Effector memory CD4-positive, alpha-beta T cell (primary cell): ENCODE results near the gene RPE.
A peak's percentile ranks its signal among the peaks of the same experiment; 100 is the strongest.

Experiments used
- DNase-seq, 3 donors: peaks; one replicate each; pipeline ENCODE4 v3.0.0-alpha.2; 2020
- H3K27ac ChIP-seq: 2 replicates; pipeline ENCODE4 v1.7.0; 2013; ENCODE audit warnings: mild to moderate bottlenecking, low read length, moderate library complexity; ENCODE audit not compliant: insufficient read depth, poor library complexity, severe bottlenecking
- H3K27me3 ChIP-seq: replicated peaks from 2 replicates; pipeline ENCODE4 v1.7.0; 2013; ENCODE audit warnings: mild to moderate bottlenecking, low read length; ENCODE audit not compliant: insufficient read depth, control insufficient read depth, poor library complexity, severe bottlenecking
- H3K36me3 ChIP-seq: 2 replicates; pipeline ENCODE4 v1.7.0; 2013; ENCODE audit warnings: mild to moderate bottlenecking, low read length, moderate library complexity; ENCODE audit not compliant: control insufficient read depth, insufficient read depth
- H3K4me1 ChIP-seq: 2 replicates; pipeline ENCODE4 v1.7.0; 2013; ENCODE audit warnings: low read length, mild to moderate bottlenecking; ENCODE audit not compliant: control insufficient read depth, insufficient read depth, poor library complexity, severe bottlenecking
- H3K4me3 ChIP-seq: 2 replicates; pipeline ENCODE4 v1.7.0; 2013; ENCODE audit warnings: low read length, low read depth, mild to moderate bottlenecking; ENCODE audit not compliant: insufficient read depth, poor library complexity, severe bottlenecking
- H3K9me3 ChIP-seq: 2 replicates; pipeline ENCODE4 v1.7.0; 2013; ENCODE audit warnings: mild to moderate bottlenecking, low read length, moderate library complexity; ENCODE audit not compliant: control insufficient read depth
- total RNA-seq, 3 donors: gene quantifications; one replicate each; lab custom pipeline; 2026; lab: John Stamatoyannopoulos, UW

Gene RPE
- 13.5 to 18.4 (median 14.3) reads per million in 3 donors for total RNA-seq

DNA sequence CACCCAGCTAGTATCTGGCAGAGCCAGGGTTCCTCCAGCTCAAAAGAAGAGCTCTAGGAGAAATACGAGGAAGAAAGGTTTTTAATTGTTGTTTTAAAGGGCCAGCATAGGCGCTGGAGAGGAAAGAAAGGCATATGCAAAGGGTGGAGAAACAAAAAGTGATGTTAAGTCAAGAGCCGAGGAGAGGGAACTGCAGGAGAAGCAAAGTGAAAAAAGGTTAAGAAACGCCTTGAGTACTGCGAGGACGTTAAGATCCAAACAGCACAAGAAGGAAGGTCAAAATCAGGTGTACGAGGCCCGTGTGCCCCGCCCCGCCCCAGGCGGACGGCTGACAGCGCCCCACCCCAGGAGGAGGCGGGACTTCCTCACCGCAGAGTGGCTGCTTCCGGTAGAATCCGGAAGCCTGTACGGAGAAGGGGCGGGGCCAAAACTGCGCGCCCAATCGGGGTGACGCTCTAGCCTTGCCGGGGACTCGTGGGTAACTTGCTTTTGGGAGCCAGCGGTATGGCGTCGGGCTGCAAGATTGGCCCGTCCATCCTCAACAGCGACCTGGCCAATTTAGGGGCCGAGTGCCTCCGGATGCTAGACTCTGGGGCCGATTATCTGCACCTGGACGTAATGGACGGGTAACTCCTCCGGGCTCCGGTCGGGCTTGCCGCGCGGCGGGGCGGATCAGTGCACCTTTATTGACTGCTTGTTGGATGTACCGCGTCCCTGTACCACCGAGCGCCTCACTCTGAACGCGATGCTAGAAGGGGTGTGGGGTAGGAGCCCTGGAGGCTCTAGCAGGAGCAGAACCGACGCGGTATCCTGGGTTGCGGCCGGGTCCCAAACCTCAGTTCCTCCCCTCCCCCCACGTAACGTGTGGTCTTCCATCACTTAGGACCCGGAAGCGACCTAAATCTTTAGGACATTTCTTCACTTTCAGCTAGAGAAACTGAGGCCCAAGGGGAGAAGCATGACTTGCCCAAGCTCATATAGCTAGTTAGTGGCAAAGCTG lies at the start of gene RPE:
Gene RPE, plus strand, starts transcription at position 481 of the 1,000 bp plus-strand sequence. Its CDS starts 24 bp downstream, at position 505.
- no peaks in the 10 kb centered on the region for H3K36me3 ChIP-seq
- no peaks in the 10 kb centered on the region for H3K27me3 ChIP-seq
- peaks cover 5% of the 10 kb centered on the region for H3K4me1 ChIP-seq
- DNase-seq: peak; percentile 93 to 95 (median 94)
- H3K4me3 ChIP-seq: peak within 1 kb of the TSS; percentile 71
- H3K9me3 ChIP-seq: no peaks in the 10 kb centered on the region
- peak within 1 kb of the TSS; percentile 56 for H3K27ac ChIP-seq

DNA sequence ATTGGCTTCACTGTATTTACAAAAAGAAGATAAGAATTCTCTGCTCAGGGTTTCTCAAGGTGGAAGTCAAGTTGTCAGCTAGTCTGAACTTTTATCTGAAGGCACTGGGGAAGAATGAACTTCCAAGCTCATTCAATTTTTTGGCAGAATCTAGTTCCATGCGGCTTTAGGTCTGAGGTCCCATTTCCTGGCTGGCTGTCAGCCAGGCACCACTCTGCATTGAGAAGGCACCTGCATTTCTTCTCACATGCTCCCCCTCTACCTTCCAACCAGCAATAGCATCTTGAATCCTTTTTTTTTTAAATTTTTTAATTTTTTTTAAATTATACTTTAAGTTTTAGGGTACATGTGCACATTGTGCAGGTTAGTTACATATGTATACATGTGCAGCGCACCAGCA lies 46.2 kb upstream of the RPE start:
- Histone ChIP-seq H3K4me3 (no peak overlapping the region), H3K9me3 (no peaks in the 10 kb centered on the region)

DNA sequence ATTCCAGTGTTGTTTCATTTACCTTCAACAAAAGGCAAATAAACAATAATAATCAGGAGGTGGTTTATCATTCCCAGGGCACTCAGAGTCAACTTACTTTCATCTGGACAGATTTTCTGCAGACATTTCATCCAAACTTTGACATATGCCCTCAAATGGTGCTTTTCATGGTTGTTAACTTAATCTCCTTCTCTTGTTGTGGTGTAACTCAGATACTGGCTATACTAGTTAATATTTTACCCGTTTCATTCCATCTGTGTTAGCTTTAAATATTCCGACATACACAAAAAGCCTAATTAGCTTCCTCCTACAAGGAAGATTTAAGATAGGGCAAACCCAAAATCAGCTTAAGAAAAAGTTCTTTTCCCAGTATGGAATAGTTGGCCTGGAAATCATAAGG lies 44.4 kb upstream of the RPE start:
- Histone ChIP-seq H3K36me3 (no peaks in the 10 kb centered on the region), H3K4me3 (no peak overlapping the region), H3K9me3 (no peaks in the 10 kb centered on the region), H3K27me3 (no peaks in the 10 kb centered on the region), H3K4me1 (no peaks in the 10 kb centered on the region), H3K27ac (no peak overlapping the region)
- DNase-seq: no peak

More for the DNA sequence above, 46.2 kb upstream of the RPE start:
- no peaks in the 10 kb centered on the region for H3K4me1 ChIP-seq
- H3K27me3 ChIP-seq: no peaks in the 10 kb centered on the region
- no peaks in the 10 kb centered on the region for H3K36me3 ChIP-seq
- DNase-seq: no peak
- no peak overlapping the region for H3K27ac ChIP-seq

DNA sequence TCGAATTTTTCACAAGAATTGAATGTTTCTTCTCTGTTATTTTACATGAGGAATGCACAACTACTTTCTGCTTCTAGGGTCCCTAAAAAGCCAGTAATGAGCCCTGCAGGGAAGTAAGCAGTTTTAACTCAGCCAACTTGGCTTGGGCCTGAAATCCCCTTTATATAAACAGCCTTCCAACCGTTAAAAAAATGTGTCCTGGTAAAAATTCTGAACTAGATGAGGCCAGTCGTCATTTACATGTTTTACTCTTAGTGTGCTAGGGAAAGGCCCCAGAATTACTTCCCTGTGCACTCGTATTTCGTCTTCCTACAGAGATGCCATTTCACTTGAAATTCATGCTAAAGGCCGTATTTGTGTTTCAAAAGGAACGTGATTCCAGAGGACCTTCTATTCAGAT lies 42.4 kb upstream of the RPE start:
- no peak for DNase-seq
- no peak overlapping the region for H3K4me3 ChIP-seq
- H3K27ac ChIP-seq: no peak overlapping the region
- no peaks in the 10 kb centered on the region for H3K36me3 ChIP-seq
- no peaks in the 10 kb centered on the region for H3K27me3 ChIP-seq
- H3K9me3 ChIP-seq: no peaks in the 10 kb centered on the region
- H3K4me1 ChIP-seq: no peaks in the 10 kb centered on the region

DNA sequence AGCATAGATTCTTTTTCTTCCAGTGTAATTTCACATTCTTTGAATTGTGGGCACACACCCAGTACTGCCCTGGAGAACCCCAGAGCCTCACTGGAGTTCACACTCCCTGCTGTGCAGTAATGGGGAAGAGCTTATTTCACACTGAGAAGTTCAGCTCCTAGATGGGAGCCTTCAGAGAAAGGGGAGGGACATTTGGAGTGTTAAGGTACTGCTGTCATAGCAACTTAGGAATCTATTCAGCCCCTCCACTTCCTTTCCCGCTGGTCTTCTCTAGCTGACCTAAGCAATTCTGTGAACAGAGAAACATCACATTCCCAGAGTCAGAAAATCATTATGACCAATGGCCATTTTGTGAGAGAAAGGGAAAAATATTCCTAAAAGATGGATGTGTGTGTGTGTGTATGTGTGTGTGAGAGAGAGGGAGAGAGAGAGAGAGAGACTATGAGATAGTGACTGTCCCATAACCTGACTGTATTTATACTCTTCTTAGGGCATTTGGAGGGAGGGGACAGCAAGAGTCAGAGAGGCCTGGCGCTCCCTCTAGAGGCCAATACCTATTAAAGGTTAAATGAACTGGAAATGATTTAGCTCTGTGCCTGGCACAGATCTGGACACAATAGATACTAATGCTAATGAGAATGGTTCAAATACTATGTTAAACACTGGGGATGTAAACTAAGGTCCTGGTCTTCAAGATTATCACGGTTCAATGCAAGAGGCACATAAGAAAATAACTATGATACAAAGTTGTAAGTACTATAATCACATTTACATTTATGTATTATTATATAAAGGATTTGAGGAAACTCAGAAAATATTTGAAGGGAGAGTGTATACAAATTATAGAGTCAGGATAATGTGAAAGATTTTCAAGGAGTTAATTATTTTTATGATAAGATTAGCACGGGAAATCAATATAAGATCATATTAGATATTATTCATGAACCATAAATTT lies 41.5 kb upstream of the RPE start:
- H3K27me3 ChIP-seq: no peaks in the 10 kb centered on the region
- no peaks in the 10 kb centered on the region for H3K36me3 ChIP-seq
- H3K4me3 ChIP-seq: no peak overlapping the region
- no peaks in the 10 kb centered on the region for H3K9me3 ChIP-seq
- DNase-seq: peak in 1 of 3 donors; percentile 1
- H3K4me1 ChIP-seq: no peaks in the 10 kb centered on the region
- no peak overlapping the region for H3K27ac ChIP-seq

DNA sequence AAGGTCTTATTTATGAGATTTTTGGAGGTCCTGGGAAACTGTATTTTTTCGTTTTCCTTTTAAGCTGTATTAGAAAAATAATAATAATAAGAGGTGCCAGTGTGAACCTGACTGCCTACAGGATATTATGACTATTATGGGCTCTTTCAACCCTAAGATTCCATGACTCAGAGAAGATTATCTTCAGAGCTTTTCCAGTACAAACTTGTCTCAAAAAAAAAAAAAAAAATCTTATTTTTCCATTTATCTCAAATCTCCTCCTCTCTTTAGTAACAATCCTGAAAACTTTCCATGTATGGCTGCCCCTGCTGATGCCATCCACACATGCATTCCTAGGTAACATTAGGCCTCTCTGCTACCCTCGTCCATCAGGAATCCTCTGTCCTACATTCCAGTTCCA lies 36.7 kb upstream of the RPE start:
- H3K27me3 ChIP-seq: no peaks in the 10 kb centered on the region
- DNase-seq: no peak
- H3K4me1 ChIP-seq: no peaks in the 10 kb centered on the region
- no peak overlapping the region for H3K27ac ChIP-seq
- no peak overlapping the region for H3K4me3 ChIP-seq
- H3K9me3 ChIP-seq: no peaks in the 10 kb centered on the region
- no peaks in the 10 kb centered on the region for H3K36me3 ChIP-seq

DNA sequence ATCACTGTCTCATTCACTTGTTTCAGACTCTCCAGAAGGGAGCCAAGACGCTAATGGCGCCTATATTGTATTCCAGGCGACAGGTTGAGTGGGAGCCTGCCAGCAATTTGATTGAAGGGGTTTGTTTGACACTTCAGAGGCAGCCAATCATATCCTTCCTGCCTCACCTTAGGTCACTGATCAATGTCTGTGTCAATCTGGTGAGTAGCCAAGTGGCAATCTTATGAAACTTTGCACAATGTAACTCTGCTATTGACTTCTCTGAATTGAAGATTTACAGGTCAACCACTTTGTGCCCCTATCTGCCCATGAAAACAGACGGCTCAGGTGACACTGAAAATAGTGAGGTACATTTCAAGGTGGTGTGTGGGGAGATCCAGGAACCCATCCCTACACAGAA lies 32.7 kb upstream of the RPE start:
- no peak for DNase-seq
- no peaks in the 10 kb centered on the region for H3K4me1 ChIP-seq
- H3K27ac ChIP-seq: no peak overlapping the region
- no peaks in the 10 kb centered on the region for H3K36me3 ChIP-seq
- H3K4me3 ChIP-seq: no peak overlapping the region
- no peaks in the 10 kb centered on the region for H3K9me3 ChIP-seq
- H3K27me3 ChIP-seq: no peaks in the 10 kb centered on the region

DNA sequence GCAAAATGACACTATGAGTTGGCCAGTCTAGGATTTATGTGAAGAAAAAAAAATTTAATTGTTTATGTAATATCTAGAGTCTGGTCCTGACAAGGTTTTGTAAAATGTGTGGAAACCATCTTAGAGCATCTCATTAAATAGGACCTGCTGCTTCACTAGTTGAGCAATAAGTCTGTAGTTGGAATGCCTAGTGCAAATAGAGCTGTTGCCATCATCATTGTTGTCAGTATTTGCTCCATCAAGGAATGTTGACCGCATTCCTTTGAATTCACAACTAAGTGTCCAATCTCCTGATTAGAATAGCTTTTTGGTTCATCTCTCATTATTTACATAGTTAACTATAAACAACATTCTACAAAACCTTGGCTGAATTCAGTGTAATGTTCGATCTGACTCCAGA lies 32.2 kb upstream of the RPE start:
- Histone ChIP-seq H3K27me3 (no peaks in the 10 kb centered on the region), H3K9me3 (no peaks in the 10 kb centered on the region), H3K4me1 (no peaks in the 10 kb centered on the region), H3K4me3 (no peak overlapping the region), H3K27ac (no peak overlapping the region), H3K36me3 (no peaks in the 10 kb centered on the region)
- no peak for DNase-seq

DNA sequence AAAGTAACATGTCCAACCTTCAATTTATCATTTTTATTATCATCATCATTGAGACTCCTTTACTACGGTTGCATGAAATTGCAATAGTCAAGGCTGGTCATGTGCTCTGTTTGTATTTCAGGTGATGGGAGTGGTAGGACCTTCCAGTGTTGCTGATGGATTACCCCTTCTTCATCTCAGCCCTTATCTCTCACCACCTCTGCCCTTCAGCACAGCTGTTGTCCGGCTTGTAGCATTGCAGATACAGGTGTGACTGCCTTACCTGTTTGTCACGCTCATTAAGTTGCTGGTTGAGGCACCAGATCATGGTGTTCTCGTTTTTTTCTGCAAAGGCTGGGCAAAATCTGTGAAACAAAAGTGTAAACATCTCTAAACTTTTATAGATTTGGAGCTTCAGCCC lies 31.7 kb upstream of the RPE start:
- no peak overlapping the region for H3K4me3 ChIP-seq
- H3K4me1 ChIP-seq: no peaks in the 10 kb centered on the region
- no peak for DNase-seq
- H3K9me3 ChIP-seq: no peaks in the 10 kb centered on the region
- H3K36me3 ChIP-seq: no peaks in the 10 kb centered on the region
- H3K27ac ChIP-seq: no peak overlapping the region
- H3K27me3 ChIP-seq: no peaks in the 10 kb centered on the region
